Measurements from ENCODE around the gene MVD.

DNA sequence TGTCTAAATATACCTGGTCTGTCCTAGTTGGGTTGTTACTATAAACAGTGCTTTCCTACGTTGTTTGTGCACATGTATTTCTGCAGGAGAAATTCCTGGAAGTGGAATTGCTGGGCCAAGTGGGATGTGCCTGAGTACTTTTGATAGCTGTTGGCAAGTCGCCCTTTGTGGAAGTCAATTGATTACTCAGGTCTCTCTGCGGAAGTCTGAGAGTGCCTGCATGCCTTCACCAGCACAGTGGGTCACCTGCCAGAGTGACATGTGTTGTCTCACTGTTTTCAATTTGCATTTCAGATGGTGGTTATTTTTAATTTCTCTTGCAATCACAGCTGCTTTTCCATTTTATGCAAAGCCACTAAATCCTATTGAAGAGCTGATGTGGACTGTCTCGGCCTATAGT lies 2.3 kb upstream of the MVD start:
- TF ChIP-seq, protein P1, sequence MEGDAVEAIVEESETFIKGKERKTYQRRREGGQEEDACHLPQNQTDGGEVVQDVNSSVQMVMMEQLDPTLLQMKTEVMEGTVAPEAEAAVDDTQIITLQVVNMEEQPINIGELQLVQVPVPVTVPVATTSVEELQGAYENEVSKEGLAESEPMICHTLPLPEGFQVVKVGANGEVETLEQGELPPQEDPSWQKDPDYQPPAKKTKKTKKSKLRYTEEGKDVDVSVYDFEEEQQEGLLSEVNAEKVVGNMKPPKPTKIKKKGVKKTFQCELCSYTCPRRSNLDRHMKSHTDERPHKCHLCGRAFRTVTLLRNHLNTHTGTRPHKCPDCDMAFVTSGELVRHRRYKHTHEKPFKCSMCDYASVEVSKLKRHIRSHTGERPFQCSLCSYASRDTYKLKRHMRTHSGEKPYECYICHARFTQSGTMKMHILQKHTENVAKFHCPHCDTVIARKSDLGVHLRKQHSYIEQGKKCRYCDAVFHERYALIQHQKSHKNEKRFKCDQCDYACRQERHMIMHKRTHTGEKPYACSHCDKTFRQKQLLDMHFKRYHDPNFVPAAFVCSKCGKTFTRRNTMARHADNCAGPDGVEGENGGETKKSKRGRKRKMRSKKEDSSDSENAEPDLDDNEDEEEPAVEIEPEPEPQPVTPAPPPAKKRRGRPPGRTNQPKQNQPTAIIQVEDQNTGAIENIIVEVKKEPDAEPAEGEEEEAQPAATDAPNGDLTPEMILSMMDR (IDR thresholded peaks at IDR 0.05): no peak
- TF ChIP-seq POLR2AphosphoS5 (IDR thresholded peaks at IDR 0.05) (no peak), POLR2A (IDR thresholded peaks at IDR 0.05) (no peak)

Data from breast epithelium (tissue), 3 donors.